ENCODE measurements around the gene TMEM132D. TPM values are rescaled to one million over a fixed set of nuclear protein-coding genes. Genes with fewer than 3 reads are reported as not detected.

The TMEM132D gene
- total and polyA plus RNA-seq, 2 donors from 2014 or later = 0.13 TPM; not detected in 1

GRCh38 chr12:129434790-129435189 lies 469.0 kb downstream of the TMEM132D start:
- Histone ChIP-seq H3K4me3 (ENCODE audit: low read length in 3 of 3) (no peak overlapping the region), H3K27me3 (ENCODE audit: control insufficient read depth, insufficient read depth, low read length) (no peaks in the 10 kb centered on the region), H3K36me3 (ENCODE audit: control insufficient read depth in 2 of 3, insufficient read depth in 3 of 3, low read length in 3 of 3) (no peaks in the 10 kb centered on the region), H3K9me3 (ENCODE audit: control insufficient read depth in 2 of 3, insufficient read depth in 1 of 3, low read length in 3 of 3) (peaks cover 0 to 2% (median 0%) of the 10 kb centered on the region in 3 donors), H3K9ac (ENCODE audit: low read length in 3 of 3) (no peak overlapping the region), H3K27ac (ENCODE audit: low read depth in 2 of 2, low read length in 2 of 2) (no peak overlapping the region), H3K4me1 (ENCODE audit: control insufficient read depth in 2 of 3, insufficient read depth in 2 of 3, low read depth in 1 of 3, low read length in 3 of 3) (no peaks in the 10 kb centered on the region)
- FAIRE-seq (no peak), DNase-seq (no peak)
- intact Hi-C loops (cut with DNase I) = no loop called here
- TF ChIP-seq, protein P1, sequence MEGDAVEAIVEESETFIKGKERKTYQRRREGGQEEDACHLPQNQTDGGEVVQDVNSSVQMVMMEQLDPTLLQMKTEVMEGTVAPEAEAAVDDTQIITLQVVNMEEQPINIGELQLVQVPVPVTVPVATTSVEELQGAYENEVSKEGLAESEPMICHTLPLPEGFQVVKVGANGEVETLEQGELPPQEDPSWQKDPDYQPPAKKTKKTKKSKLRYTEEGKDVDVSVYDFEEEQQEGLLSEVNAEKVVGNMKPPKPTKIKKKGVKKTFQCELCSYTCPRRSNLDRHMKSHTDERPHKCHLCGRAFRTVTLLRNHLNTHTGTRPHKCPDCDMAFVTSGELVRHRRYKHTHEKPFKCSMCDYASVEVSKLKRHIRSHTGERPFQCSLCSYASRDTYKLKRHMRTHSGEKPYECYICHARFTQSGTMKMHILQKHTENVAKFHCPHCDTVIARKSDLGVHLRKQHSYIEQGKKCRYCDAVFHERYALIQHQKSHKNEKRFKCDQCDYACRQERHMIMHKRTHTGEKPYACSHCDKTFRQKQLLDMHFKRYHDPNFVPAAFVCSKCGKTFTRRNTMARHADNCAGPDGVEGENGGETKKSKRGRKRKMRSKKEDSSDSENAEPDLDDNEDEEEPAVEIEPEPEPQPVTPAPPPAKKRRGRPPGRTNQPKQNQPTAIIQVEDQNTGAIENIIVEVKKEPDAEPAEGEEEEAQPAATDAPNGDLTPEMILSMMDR (IDR thresholded peaks at IDR 0.05; ENCODE audit: borderline replicate concordance, extremely low read depth, insufficient read depth) = no peak

DNA sequence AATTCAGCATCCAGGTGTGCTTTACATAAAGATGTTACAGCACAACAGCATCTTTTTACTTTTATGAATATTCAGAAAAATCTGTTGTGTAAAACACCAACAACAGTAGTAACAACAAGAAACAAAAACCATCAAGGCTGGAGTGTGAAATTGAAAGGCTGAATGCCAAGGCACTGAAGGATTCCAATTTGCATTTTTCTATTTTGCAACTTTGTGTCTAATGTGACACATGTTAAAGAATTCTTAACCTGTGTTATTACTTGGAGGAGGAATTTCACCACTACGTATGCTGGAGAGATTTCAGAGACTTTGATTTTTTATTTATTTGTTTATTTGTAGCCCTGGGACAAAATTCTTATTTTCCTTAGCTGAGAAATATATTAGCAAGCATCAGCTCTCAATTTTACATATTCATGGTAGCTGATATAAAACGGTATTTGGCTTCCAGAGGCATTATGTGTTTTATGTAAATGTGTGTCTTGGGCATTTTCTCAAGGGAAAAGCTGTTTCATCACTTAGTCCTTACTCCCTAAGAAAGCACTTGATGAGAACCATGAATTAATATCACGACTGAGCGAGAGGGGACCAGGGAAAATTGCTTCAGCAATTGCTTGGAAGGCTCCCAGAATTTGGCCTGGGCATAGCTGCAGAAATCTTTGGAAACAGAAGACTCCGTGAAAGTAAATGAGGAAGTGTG lies 475.4 kb downstream of the TMEM132D start:
- Histone ChIP-seq H3K27ac (ENCODE audit: low read depth in 2 of 2, low read length in 2 of 2) (no peak overlapping the region), H3K9me3 (ENCODE audit: control insufficient read depth in 2 of 3, insufficient read depth in 1 of 3, low read length in 3 of 3) (no peaks in the 10 kb centered on the region), H3K4me3 (ENCODE audit: low read length in 3 of 3) (no peak overlapping the region), H3K9ac (ENCODE audit: low read length in 3 of 3) (no peak overlapping the region), H3K4me1 (ENCODE audit: control insufficient read depth in 2 of 3, insufficient read depth in 2 of 3, low read depth in 1 of 3, low read length in 3 of 3) (no peaks in the 10 kb centered on the region), H3K27me3 (ENCODE audit: control insufficient read depth, insufficient read depth, low read length) (no peaks in the 10 kb centered on the region), H3K36me3 (ENCODE audit: control insufficient read depth in 2 of 3, insufficient read depth in 3 of 3, low read length in 3 of 3) (no peaks in the 10 kb centered on the region)
- TF ChIP-seq, protein P1 (IDR thresholded peaks at IDR 0.05; ENCODE audit: borderline replicate concordance, extremely low read depth, insufficient read depth) = no peak
- intact Hi-C loops (cut with DNase I) = no loop called here
- no peak for FAIRE-seq
- no peak for DNase-seq

GRCh38 chr12:129423041-129423580 lies 480.7 kb downstream of the TMEM132D start:
- H3K9me3 ChIP-seq (ENCODE audit: control insufficient read depth in 2 of 3, insufficient read depth in 1 of 3, low read length in 3 of 3) = no peaks in the 10 kb centered on the region
- H3K27me3 ChIP-seq (ENCODE audit: control insufficient read depth, insufficient read depth, low read length) = no peaks in the 10 kb centered on the region
- H3K4me3 ChIP-seq (ENCODE audit: low read length in 3 of 3) = no peak overlapping the region
- H3K9ac ChIP-seq (ENCODE audit: low read length in 3 of 3) = no peak overlapping the region
- intact Hi-C loops (cut with DNase I) = no loop called here
- no peaks in the 10 kb centered on the region for H3K4me1 ChIP-seq (ENCODE audit: control insufficient read depth in 2 of 3, insufficient read depth in 2 of 3, low read depth in 1 of 3, low read length in 3 of 3)
- DNase-seq = no peak
- no peak overlapping the region for H3K27ac ChIP-seq (ENCODE audit: low read depth in 2 of 2, low read length in 2 of 2)
- no peak for FAIRE-seq
- TF ChIP-seq, protein P1 (IDR thresholded peaks at IDR 0.05; ENCODE audit: borderline replicate concordance, extremely low read depth, insufficient read depth) = no peak
- no peaks in the 10 kb centered on the region for H3K36me3 ChIP-seq (ENCODE audit: control insufficient read depth in 2 of 3, insufficient read depth in 3 of 3, low read length in 3 of 3)

All from kidney (tissue), 14 donors.